Tibial nerve (tissue), 4 donors: ENCODE results near the gene MTRFR.

ENCODE experiments used
- CTCF ChIP-seq, 5 experiments: fragments of 200-600 bp in 3 of 5; fragments of 450-650 bp in 2 of 5; sonication (generic) in 3 of 5; IDR thresholded peaks; one replicate each; pipeline ENCODE4 v1.5.1; 2016 to 2019; ENCODE audit warnings: antibody characterized with exemption in 5 of 5, mild to moderate bottlenecking in 3 of 5, moderate library complexity in 2 of 5
- EP300 ChIP-seq, 2 donors: sonication (generic); formaldehyde crosslinking; IDR thresholded peaks; one replicate each; pipeline ENCODE4 v1.6.1; 2017; ENCODE audit warnings: antibody characterized with exemption in 2 of 2, mild to moderate bottlenecking in 1 of 2
- POLR2A ChIP-seq, 2 donors: fragments of 450-650 bp; IDR thresholded peaks; one replicate each; pipeline ENCODE4 v1.6.1; 2017; ENCODE audit warnings: antibody characterized with exemption in 2 of 2, mild to moderate bottlenecking in 2 of 2, moderate library complexity in 2 of 2

DNA sequence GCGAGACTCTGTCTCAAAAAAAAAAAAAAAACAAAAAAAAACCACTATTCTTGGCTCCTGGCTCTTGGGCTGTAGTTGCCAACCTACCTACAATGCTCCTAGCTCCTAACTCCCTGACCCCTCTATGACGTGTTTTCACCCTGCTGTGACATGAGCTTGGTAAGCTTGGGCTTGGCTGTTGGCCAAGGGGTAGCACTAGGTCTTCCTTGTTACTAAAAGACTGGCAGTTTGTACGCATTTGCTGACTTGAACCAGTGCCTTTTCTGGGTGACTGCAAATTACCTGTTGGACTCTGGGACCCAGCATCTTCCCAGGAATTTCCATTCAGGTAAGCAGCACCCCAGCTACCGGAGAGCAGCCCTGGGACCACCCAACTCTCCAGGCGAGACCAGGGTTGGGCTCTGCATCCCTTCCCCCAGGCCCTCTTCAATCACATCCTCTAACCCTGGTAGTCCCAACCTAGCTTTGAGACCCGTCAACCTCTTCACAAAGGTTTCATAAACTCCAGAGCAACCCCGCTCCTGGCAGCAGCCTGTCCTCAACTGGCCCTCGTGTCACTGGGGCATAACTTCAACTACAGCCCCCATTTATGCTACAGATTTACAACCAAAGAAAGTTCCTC, 30.1 kb downstream of the MTRFR start:
- TF ChIP-seq CTCF (IDR thresholded peaks at IDR 0.05): no peak
- TF ChIP-seq POLR2A (IDR thresholded peaks at IDR 0.05): no peak
- no peak for TF ChIP-seq EP300 (IDR thresholded peaks at IDR 0.05)
